Activated naive CD4-positive, alpha-beta T cell treated with Interleukin-2 at 50 U/mL for 16 hours (primary cell): Measurements from ENCODE around the gene DEUP1.

Experiments
- DNase-seq: peaks from one replicate; pipeline ENCODE4 v3.0.0-alpha.2; 2020

The DEUP1 gene

DNA sequence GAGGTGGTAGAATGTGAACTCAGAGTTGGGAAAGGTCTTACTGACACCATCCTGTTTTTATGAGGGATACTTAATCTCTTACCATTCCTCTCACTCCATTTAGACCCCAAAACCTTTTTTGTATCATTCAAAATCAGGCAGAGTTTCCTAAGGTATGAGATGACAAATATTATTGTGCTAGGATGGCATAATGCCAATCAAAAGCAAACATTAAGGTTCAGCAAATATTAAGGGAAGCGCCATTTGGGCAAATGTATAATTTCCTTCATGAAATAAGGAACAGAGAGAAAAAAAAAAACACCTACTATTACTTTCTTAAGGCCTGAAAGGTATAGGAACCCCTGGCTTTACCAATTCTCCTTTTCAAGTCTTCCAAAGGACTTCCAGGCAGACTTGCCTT lies 150.2 kb downstream of the DEUP1 start:
- no peak for DNase-seq

- no peak for DNase-seq
Observed at GRCh38 chr11:93481279-93481678, 150.7 kb downstream of the DEUP1 start.

DNA sequence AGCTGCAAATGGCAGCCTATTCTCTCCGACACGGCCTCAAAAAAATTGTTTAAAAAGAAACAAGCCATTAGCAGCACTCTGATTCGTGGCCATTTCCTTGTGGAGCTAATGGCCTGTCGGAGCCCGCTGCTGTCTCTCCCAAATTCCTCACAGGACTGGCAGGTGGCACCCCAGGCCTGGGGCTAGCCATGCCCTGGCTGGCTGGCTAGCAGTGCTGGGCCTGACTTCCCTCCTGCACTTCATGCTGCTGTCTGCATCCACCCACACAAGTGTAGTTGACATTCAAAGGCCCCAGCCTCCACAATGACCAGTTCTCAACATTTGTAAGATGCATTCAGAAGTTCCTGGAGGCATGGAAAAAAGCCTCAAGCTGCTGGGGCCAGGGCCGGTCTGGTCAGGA lies 151.2 kb downstream of the DEUP1 start:
- DNase-seq, result no peak

GRCh38 chr11:93482556-93482955 lies 152.0 kb downstream of the DEUP1 start:
- DNase-seq, result no peak

DNA sequence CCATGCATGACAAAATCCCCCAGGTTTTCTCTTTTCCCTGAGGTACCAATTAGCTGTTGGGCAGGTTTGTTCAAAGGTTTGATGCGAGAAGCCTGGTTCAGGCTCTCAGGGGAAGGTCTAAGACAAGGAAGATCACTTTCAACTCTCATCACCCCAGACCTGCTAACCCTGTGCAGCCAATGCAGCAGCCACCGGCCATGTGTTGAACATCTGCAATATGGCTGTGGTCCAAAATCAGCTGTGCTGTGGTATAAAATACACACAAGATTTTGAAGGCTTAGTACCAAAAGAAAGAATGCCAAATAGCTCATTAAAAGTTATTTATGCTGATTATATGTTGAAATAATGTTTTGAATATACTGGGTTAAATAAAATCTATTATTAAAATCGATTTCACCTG lies 154.2 kb downstream of the DEUP1 start:
- no peak for DNase-seq

DNA sequence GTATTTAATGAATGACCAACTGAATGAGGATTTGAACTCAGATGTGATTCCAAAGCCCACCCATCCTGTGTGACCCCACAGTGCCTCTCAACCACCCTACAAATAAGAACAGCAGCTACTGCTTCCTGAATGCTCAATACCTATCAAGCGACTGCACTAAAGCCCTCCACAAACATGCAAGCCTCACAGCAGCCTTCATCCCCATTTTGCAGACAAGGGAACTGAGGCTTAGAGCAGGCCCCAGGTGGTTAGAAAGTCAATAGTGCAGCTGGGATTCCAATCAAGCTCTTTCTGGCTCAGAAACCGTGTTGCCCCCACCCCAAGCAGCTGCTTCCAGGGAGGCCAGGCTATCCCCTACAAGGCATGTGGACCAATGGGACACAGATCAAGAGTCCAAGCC lies 155.4 kb downstream of the DEUP1 start:
- no peak for DNase-seq

GRCh38 chr11:93487032-93487483 lies 156.5 kb downstream of the DEUP1 start:
- DNase-seq, result no peak
